ENCODE measurements around the gene ZFP69. TPM values are rescaled to one million over a fixed set of nuclear protein-coding genes. Genes with fewer than 3 reads are reported as not detected.
"Not testable (repeated sequence)": the region's sequence is repeated elsewhere in the genome, so short reads cannot be mapped to it uniquely, and the experiment has no call there.

The ZFP69 gene
- total and polyA plus RNA-seq, 2 donors (not counting 3 experiments of a cell fraction or from before 2014, with no cell fraction given) = 0.98 to 2.4 TPM

DNA sequence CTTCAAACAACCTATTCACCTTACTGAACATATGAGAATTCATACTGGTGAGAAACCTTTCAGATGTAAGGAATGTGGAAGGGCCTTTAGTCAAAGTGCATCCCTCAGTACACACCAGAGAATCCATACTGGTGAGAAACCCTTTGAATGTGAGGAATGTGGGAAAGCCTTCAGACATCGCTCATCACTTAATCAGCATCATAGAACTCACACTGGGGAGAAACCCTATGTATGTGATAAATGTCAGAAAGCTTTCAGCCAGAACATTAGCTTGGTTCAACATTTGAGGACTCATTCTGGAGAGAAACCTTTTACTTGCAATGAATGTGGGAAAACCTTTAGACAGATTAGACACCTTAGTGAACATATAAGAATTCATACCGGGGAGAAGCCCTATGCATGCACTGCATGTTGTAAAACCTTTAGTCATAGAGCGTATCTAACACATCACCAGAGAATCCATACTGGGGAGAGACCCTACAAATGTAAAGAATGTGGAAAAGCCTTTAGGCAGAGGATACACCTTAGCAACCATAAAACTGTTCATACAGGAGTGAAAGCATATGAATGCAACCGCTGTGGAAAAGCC, 18.3 kb downstream of the ZFP69 start:
- Histone ChIP-seq H3K9me1 (replicated peaks; ENCODE audit: control insufficient read depth, extremely low read depth, insufficient read depth, low read length) (no peaks in the 10 kb centered on the region), H2AFZ (ENCODE audit: low read depth, low read length) (no peak overlapping the region), H3K79me2 (ENCODE audit: control insufficient read depth, insufficient read depth, low read length) (no peaks in the 10 kb centered on the region), H3K36me3 (ENCODE audit: control insufficient read depth in 2 of 2, extremely low read depth in 1 of 2, insufficient read depth in 2 of 2, low read length in 2 of 2) (peaks cover 0 to 10% of the 10 kb centered on the region in 2 experiments), H3K27ac (ENCODE audit: insufficient read depth, low read depth, low read length) (no peak overlapping the region), H3K9me3 (replicated peaks; ENCODE audit: control insufficient read depth, insufficient read depth, low read length) (peaks cover 12% of the 10 kb centered on the region), H3K27me3 (ENCODE audit: control insufficient read depth in 2 of 2, insufficient read depth in 2 of 2, low read length in 2 of 2) (no peaks in the 10 kb centered on the region), H3K4me3 (replicated peaks in 1 of 3; ENCODE audit: insufficient read depth in 1 of 3, low read depth in 1 of 3, low read length in 3 of 3) (no peak overlapping the region), H3K4me2 (ENCODE audit: insufficient read depth, low read length) (no peak overlapping the region), H4K20me1 (replicated peaks; ENCODE audit: control insufficient read depth, extremely low read depth, insufficient read depth, low read length) (no peaks in the 10 kb centered on the region), H3K9ac (replicated peaks; ENCODE audit: extremely low read depth, insufficient read depth, low read length) (no peak overlapping the region), H3K4me1 (ENCODE audit: control insufficient read depth, extremely low read depth, insufficient read depth, low read length) (no peaks in the 10 kb centered on the region)
- FAIRE-seq = no peak
- ChIA-PET CTCF (interaction anchor here (1.3 kb wide), 1 partner anchor 57 kb away, joined by 3 read pairs; no protein-coding TSS in a partner anchor), POLR2A (no interaction called here)
- no peak for TF ChIP-seq GATA2 (IDR thresholded peaks at IDR 0.05; ENCODE audit: insufficient read depth, insufficient read length, low read depth, low read length)
- no peak for TF ChIP-seq EZH2 (IDR thresholded peaks at IDR 0.05; ENCODE audit: borderline replicate concordance, low read depth, low read length, severe bottlenecking)
- no peak for TF ChIP-seq POLR2A (IDR thresholded peaks at IDR 0.05; ENCODE audit: low read depth, low read length)
- TF ChIP-seq MYC (IDR thresholded peaks at IDR 0.05; ENCODE audit: low read depth, low read length) = no peak
- TF ChIP-seq, protein P1, sequence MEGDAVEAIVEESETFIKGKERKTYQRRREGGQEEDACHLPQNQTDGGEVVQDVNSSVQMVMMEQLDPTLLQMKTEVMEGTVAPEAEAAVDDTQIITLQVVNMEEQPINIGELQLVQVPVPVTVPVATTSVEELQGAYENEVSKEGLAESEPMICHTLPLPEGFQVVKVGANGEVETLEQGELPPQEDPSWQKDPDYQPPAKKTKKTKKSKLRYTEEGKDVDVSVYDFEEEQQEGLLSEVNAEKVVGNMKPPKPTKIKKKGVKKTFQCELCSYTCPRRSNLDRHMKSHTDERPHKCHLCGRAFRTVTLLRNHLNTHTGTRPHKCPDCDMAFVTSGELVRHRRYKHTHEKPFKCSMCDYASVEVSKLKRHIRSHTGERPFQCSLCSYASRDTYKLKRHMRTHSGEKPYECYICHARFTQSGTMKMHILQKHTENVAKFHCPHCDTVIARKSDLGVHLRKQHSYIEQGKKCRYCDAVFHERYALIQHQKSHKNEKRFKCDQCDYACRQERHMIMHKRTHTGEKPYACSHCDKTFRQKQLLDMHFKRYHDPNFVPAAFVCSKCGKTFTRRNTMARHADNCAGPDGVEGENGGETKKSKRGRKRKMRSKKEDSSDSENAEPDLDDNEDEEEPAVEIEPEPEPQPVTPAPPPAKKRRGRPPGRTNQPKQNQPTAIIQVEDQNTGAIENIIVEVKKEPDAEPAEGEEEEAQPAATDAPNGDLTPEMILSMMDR (IDR thresholded peaks at IDR 0.05; ENCODE audit: extremely low read depth in 1 of 2, insufficient read depth in 1 of 2, low read depth in 1 of 2, low read length in 2 of 2) = no peak
- no peak for TF ChIP-seq JUN (IDR thresholded peaks at IDR 0.05; ENCODE audit: borderline replicate concordance, insufficient read depth, insufficient read length, low read depth)
- TF ChIP-seq FOS (IDR thresholded peaks at IDR 0.05; ENCODE audit: borderline replicate concordance, insufficient read depth, low read length) = no peak
- TF ChIP-seq POLR2AphosphoS5 (IDR thresholded peaks at IDR 0.05; ENCODE audit: insufficient read depth, low read depth, low read length) = no peak
- no peak for TF ChIP-seq MAX (IDR thresholded peaks at IDR 0.05; ENCODE audit: insufficient read depth, insufficient read length)
- BruUV-seq (replicated peaks) = no TSS peak
- no peak for DNase-seq (ENCODE audit: low read depth, low spot score)
- intact Hi-C loops (cut with micrococcal nuclease) (no loop called here), dilution Hi-C loops (cut with MboI; ENCODE audit: extremely low pct_ligation_motif_present, low sequenced_read_pairs) (no loop called here)

DNA sequence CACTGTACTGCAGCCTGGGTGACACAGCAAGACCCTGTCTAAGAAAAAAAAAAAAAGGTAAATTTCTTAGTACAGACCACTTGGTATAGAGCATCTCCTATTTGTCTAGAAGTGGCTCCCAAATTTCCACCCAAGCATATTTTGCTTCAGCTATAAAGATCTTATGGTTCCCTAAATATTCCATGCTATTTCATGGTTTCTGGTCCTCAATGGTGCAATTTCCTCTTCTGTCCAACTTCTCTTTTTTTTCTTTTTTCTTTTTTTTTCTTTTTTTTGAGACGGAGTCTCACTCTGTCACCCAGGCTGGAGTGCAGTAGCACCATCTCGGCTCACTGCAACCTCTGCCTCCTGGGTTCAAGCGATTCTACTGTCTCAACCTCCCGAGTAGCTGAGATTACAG, 25.6 kb downstream of the ZFP69 start:
- H2AFZ ChIP-seq (ENCODE audit: low read depth, low read length); CTCF ChIA-PET; H3K9ac ChIP-seq (replicated peaks; ENCODE audit: extremely low read depth, insufficient read depth, low read length); H3K27ac ChIP-seq (ENCODE audit: insufficient read depth, low read depth, low read length); dilution Hi-C loops (cut with MboI; ENCODE audit: extremely low pct_ligation_motif_present, low sequenced_read_pairs); intact Hi-C loops (cut with micrococcal nuclease); H3K79me2 ChIP-seq (ENCODE audit: control insufficient read depth, insufficient read depth, low read length); H4K20me1 ChIP-seq (replicated peaks; ENCODE audit: control insufficient read depth, extremely low read depth, insufficient read depth, low read length); H3K4me3 ChIP-seq (replicated peaks in 1 of 3; ENCODE audit: insufficient read depth in 1 of 3, low read depth in 1 of 3, low read length in 3 of 3); H3K36me3 ChIP-seq (ENCODE audit: control insufficient read depth in 2 of 2, extremely low read depth in 1 of 2, insufficient read depth in 2 of 2, low read length in 2 of 2); BruUV-seq (replicated peaks); DNase-seq (ENCODE audit: low read depth, low spot score); H3K4me2 ChIP-seq (ENCODE audit: insufficient read depth, low read length); H3K9me3 ChIP-seq (replicated peaks; ENCODE audit: control insufficient read depth, insufficient read depth, low read length); H3K9me1 ChIP-seq (replicated peaks; ENCODE audit: control insufficient read depth, extremely low read depth, insufficient read depth, low read length); FAIRE-seq; H3K27me3 ChIP-seq (ENCODE audit: control insufficient read depth in 2 of 2, insufficient read depth in 2 of 2, low read length in 2 of 2); H3K4me1 ChIP-seq (ENCODE audit: control insufficient read depth, extremely low read depth, insufficient read depth, low read length): not testable (repeated sequence)
- POLR2A ChIA-PET = interaction anchor here (0.7 kb wide), 1 partner anchor 142 kb away, joined by 3 read pairs; no protein-coding TSS in a partner anchor
